ENCODE results near the gene PPP2R1A. TPM values are rescaled to one million over a fixed set of nuclear protein-coding genes. Genes with fewer than 3 reads are reported as not detected.

PPP2R1A gene
- polyA plus RNA-seq, 3 donors, result 449 to 497 (median 453) TPM

Other genes starting within 250 kb of the PPP2R1A start
- gene ZNF350, start 203.2 kb upstream of the PPP2R1A start, polyA plus RNA-seq (ENCODE audit: insufficient read length in 3 of 3), result 10 to 100 TPM; 16.9 to 22.1 (median 18.7) TPM
- gene ZNF615, start 181.8 kb upstream of the PPP2R1A start, polyA plus RNA-seq (ENCODE audit: insufficient read length in 3 of 3), result 10 to 100 TPM; 15.7 to 19.8 (median 19.1) TPM
- 10 to 100 TPM; 15.5 to 18.9 (median 18.4) TPM for gene ZNF614, start 161.7 kb upstream of the PPP2R1A start, polyA plus RNA-seq (ENCODE audit: insufficient read length in 3 of 3)
- gene ZNF432, start 141.2 kb upstream of the PPP2R1A start, polyA plus RNA-seq (ENCODE audit: insufficient read length in 3 of 3), result 10 to 100 TPM; 22.6 to 25.1 (median 24.9) TPM
- 10 to 100 TPM; 15.9 to 28.2 (median 16.8) TPM for gene ZNF841, start 94.3 kb upstream of the PPP2R1A start, polyA plus RNA-seq (ENCODE audit: insufficient read length in 3 of 3)
- gene ZNF616, start 50.1 kb upstream of the PPP2R1A start, polyA plus RNA-seq (ENCODE audit: insufficient read length in 3 of 3), result 10 to 100 TPM; 18.3 to 23.3 (median 20.4) TPM
- gene ZNF836, start 18.4 kb upstream of the PPP2R1A start, polyA plus RNA-seq (ENCODE audit: insufficient read length in 3 of 3), result 10 to 100 TPM; 14.0 to 26.3 (median 15.7) TPM
- gene ZNF766, start 79.5 kb downstream of the PPP2R1A start, polyA plus RNA-seq (ENCODE audit: insufficient read length in 3 of 3), result 10 to 100 TPM; 18.6 to 23.1 (median 19.7) TPM
- 10 to 100 TPM; 15.8 to 19.1 (median 17.2) TPM for gene ZNF480, start 107.1 kb downstream of the PPP2R1A start, polyA plus RNA-seq (ENCODE audit: insufficient read length in 3 of 3)
- gene ZNF610, start 146.2 kb downstream of the PPP2R1A start, polyA plus RNA-seq (ENCODE audit: insufficient read length in 3 of 3), result 10 to 100 TPM; 11.0 to 15.3 (median 11.8) TPM
- 10 to 100 TPM; 22.7 to 30.0 (median 25.6) TPM for gene ZNF880, start 179.9 kb downstream of the PPP2R1A start, polyA plus RNA-seq (ENCODE audit: insufficient read length in 3 of 3)
- 10 to 100 TPM; 34.2 to 67.2 (median 35.1) TPM for gene ZNF528, start 207.8 kb downstream of the PPP2R1A start, polyA plus RNA-seq (ENCODE audit: insufficient read length in 3 of 3)
- gene ZNF534, start 239.1 kb downstream of the PPP2R1A start, polyA plus RNA-seq (ENCODE audit: insufficient read length in 3 of 3), result 1 to 10 TPM in 1 of 3 donors, under 1 TPM in 2; 0.34 to 1.2 (median 0.61) TPM

All from renal cortex interstitium (tissue), 3 donors.